ENCODE results near the gene TSEN2. TPM values are rescaled to one million over a fixed set of nuclear protein-coding genes. Genes with fewer than 3 reads are reported as not detected.
"Not testable (repeated sequence)": the region's sequence is repeated elsewhere in the genome, so short reads cannot be mapped to it uniquely, and the experiment has no call there.

The TSEN2 gene
- total RNA-seq, 1 experiment from 2014 or later, result 7.6 TPM

DNA sequence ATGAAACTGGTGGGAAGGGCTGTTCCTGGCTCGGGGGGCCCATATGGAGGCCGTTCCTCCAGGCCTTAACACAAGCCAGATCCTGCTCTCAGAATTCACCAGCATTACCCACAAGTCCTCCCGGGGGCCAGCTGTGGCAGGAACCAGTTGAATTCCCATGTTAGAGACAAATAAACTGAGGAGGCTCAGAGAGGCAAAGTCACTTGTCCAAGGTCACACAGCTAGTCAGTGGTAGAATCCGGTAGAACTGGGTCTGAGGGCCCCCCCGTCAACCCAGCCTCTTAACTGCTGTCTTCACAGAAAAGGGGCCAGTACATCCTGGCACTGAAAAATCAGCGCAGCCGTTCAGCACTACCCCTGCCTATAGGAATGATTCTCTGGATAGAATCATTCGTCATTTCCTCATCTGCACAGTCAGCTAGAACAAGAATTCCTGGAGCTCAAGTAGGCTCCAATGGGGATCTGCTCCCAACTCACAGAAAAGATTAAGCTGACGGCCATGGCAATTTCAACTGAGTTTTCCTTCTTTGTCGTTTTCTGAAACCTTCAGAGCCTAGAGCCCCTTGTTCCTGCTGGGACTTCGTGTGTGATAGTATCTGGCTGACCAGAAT is 12.2 kb upstream of the TSEN2 start:
- H3K27me3 ChIP-seq (replicated peaks), result no peaks in the 10 kb centered on the region
- H3K9me3 ChIP-seq (replicated peaks), result no peaks in the 10 kb centered on the region
- no peak for DNase-seq (ENCODE audit: low read depth in 1 of 2, low spot score in 2 of 2)
- H3K36me3 ChIP-seq, result no peaks in the 10 kb centered on the region
- H3K27ac ChIP-seq, result no peak overlapping the region
- H3K4me3 ChIP-seq, result no peak overlapping the region
- no peaks in the 10 kb centered on the region for H3K4me1 ChIP-seq (replicated peaks)

DNA sequence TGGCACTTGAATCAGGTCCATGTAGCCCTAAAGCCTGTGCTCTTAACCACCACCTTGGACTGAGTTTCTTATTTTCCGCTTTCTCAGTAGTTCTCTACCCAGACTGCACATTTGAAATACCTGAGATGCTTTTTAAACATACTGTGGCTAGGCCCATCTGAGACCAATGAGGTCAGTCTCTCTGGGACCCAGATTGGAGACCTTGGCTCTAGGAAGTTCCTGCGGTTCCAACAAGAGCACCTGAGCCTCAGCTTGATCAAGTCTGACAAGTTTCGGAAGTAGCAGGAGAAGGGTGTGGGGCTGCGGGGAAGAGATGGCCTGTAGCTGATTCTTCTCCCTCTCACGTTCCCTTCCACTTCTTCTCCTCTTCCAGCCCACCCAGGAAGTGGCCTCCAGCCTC is 11.5 kb upstream of the TSEN2 start:
- DNase-seq (ENCODE audit: low read depth in 1 of 2, low spot score in 2 of 2), result no peak
- Histone ChIP-seq H3K36me3 (no peaks in the 10 kb centered on the region), H3K4me3 (no peak overlapping the region), H3K27me3 (replicated peaks) (no peaks in the 10 kb centered on the region), H3K4me1 (replicated peaks) (no peaks in the 10 kb centered on the region), H3K27ac (no peak overlapping the region), H3K9me3 (replicated peaks) (no peaks in the 10 kb centered on the region)

DNA sequence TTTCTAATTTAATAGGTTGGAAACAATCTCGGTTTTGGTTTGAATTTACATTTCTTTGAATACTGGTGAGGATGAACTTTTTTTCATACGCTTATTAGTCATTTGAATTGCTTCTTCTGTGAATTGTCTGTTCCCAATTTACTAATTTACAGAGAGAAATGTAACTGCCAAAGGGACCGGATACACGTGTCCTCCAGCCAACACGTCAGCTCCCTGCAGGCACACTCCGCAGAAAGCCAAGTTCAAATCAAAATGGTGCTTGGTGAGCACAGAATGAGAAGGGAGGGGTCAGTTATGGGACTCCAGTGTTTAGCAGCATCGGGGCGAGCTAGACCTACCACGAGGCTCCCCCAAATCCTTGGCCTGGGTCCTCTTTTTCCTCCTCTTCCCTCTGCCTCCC is 10.8 kb upstream of the TSEN2 start:
- H3K27ac ChIP-seq, result no peak overlapping the region

DNA sequence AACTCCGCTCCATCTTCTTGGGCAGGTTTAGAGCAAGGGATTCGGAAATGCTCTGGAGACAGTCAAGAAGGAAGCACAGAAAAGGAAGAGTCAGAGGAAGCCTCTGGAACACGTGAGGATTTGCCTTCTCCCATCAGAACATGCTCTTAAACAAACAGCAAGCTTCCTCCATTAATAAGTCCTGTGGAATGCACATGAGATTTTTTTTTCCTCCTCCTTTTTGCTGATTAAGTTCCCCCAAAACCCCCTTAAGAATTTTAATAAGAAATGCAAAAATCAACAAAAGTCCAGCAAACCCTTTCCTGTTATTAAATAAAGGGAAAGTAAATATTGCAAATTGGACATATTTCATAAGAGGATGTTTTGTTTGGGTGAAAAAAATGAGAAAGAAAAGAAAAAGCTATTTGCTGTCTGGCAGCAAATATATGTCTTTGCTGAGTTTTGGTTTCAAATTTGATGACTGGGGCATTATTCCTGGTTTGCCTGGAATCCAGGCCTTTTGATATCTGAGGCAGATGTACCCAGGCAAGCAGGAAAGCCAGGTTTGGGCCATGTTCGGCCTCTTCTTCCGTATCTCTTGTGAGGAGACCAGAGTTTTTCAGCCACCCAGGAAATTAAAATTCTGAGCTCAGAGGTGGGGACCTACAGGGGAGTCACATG is 7.9 kb upstream of the TSEN2 start:
- Histone ChIP-seq H3K36me3 (no peaks in the 10 kb centered on the region), H3K27ac (no peak overlapping the region), H3K4me3 (no peak overlapping the region), H3K9me3 (replicated peaks) (no peaks in the 10 kb centered on the region), H3K27me3 (replicated peaks) (no peaks in the 10 kb centered on the region), H3K4me1 (replicated peaks) (no peaks in the 10 kb centered on the region)
- no peak for DNase-seq (ENCODE audit: low read depth in 1 of 2, low spot score in 2 of 2)

More for the DNA sequence above, 10.8 kb upstream of the TSEN2 start:
- Histone ChIP-seq H3K9me3 (replicated peaks) (no peaks in the 10 kb centered on the region), H3K4me1 (replicated peaks) (no peaks in the 10 kb centered on the region), H3K36me3 (no peaks in the 10 kb centered on the region), H3K4me3 (no peak overlapping the region), H3K27me3 (replicated peaks) (no peaks in the 10 kb centered on the region)
- no peak for DNase-seq (ENCODE audit: low read depth in 1 of 2, low spot score in 2 of 2)

DNA sequence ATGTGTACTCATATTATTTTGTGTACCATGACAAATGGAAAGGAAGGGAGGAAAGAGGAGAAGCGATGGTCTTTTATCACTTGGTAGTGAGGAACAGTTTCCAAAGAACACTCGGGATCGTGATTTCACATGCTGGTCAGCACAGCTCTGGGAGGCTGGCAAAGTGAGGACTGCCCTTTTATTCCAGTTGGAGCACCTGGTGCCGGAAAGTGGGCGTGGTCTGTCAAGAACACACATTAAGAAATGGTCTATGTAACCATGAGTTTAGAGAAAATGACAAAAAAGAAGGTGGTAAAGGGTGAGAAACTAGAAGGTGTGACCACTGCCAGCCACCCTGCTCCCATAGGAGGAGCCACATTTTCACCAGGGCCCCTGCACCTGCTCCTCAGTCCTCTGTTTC is 7.0 kb upstream of the TSEN2 start:
- no peak overlapping the region for H3K4me3 ChIP-seq
- H3K9me3 ChIP-seq (replicated peaks), result no peaks in the 10 kb centered on the region
- H3K27ac ChIP-seq, result no peak overlapping the region
- H3K36me3 ChIP-seq, result no peaks in the 10 kb centered on the region
- no peak for DNase-seq (ENCODE audit: low read depth in 1 of 2, low spot score in 2 of 2)
- H3K27me3 ChIP-seq (replicated peaks), result no peaks in the 10 kb centered on the region
- no peaks in the 10 kb centered on the region for H3K4me1 ChIP-seq (replicated peaks)

DNA sequence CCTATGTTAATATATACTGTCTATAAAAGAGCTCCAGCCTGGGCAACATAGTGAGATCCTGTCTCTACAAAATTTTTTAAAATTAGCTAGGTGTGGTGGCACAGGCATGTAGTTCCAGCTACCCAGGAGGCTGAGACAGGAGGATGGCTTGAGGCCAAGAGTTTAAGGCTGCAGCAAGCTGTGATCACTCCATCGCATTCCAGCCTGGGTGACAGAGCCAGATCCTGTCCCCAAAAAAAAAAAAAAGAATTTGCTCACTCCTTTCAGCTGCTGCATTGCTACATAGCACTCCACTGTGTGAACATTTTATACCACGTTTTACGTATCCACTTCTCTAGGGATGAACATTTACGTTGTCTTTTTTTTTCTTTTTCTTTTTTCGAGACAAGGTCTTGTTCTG is 6.0 kb upstream of the TSEN2 start:
- Histone ChIP-seq H3K4me3 (no peak overlapping the region), H3K36me3 (no peaks in the 10 kb centered on the region)
- DNase-seq (ENCODE audit: low read depth in 1 of 2, low spot score in 2 of 2), result no peak

DNA sequence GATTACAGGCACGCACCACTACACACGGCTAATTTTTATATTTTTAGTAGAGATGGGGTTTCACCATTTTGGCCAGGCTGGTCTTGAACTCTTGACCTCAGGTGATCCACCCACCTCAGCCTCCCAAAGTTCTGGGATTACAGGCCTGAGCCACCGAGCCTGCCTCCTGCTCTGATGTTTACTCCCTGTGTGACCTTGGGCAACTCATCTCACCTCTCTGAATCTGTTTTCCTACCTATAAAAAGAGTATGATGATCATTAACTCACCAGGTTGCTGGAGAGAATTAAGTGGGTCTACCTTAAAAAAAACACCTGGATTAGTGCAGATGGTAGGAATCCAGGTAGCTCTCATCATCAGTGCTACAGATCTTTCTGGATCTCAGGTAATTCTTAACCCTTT is 5.1 kb upstream of the TSEN2 start:
- H3K36me3 ChIP-seq; H3K9me3 ChIP-seq (replicated peaks); H3K27me3 ChIP-seq (replicated peaks); H3K4me1 ChIP-seq (replicated peaks); DNase-seq (ENCODE audit: low read depth in 1 of 2, low spot score in 2 of 2); H3K4me3 ChIP-seq; H3K27ac ChIP-seq: not testable (repeated sequence)

More for the DNA sequence above, 6.0 kb upstream of the TSEN2 start:
- Histone ChIP-seq H3K4me1 (replicated peaks) (no peaks in the 10 kb centered on the region), H3K27me3 (replicated peaks) (no peaks in the 10 kb centered on the region), H3K9me3 (replicated peaks) (no peaks in the 10 kb centered on the region), H3K27ac (no peak overlapping the region)

DNA sequence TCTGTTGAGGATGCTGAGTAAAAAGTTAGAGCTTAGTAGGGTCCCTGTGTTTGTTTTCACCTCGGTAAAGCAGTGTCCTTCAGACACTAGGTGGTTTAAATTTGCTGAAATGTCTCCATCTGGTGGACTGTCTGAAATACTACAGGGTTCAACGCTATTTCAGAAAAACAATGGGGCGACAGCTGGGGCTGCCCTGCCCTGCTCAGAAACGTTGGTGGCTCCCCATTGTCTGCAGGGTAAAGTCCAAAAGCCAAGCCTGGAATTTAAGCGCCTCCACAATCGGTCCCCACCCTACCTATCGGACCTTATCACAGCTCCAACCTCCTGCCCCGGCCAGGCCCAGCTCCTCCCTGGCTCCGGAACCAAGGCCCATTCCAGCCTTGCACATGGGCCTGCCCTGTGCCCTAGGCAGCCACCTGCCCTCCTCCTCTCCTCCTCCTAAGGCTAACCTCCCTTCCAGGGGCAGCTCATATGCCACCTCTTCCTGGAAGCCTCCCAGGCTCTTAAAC is 4.3 kb upstream of the TSEN2 start:
- H3K36me3 ChIP-seq, result no peaks in the 10 kb centered on the region
- H3K27me3 ChIP-seq (replicated peaks), result no peaks in the 10 kb centered on the region
- peaks cover 5% of the 10 kb centered on the region for H3K4me1 ChIP-seq (replicated peaks)
- no peak overlapping the region for H3K27ac ChIP-seq
- no peak overlapping the region for H3K4me3 ChIP-seq
- peak in 1 of 2 experiments; percentile 28 for DNase-seq (ENCODE audit: low read depth in 1 of 2, low spot score in 2 of 2)
- no peaks in the 10 kb centered on the region for H3K9me3 ChIP-seq (replicated peaks)

DNA sequence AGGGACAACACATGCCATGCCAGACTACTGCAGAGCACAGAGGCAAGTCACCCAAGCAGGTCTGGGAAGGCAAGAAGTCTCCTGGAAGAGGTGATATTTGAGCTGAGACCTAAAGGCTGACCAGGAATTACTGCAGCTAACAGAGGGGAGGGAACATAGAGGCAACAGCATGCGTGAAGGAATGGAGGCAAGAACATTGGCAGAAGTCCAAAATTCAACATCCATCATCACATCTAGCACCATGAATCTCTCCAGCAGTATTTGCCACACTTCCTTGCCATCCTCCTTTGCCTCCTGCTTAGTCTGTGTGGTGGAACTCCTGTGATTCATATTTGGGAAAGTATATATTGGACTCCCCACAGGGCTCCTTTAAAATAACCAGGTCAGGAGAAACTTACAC is 870 bp upstream of the TSEN2 start:
- DNase-seq (ENCODE audit: low read depth in 1 of 2, low spot score in 2 of 2), result no peak
- Histone ChIP-seq H3K9me3 (replicated peaks) (no peaks in the 10 kb centered on the region), H3K27me3 (replicated peaks) (no peaks in the 10 kb centered on the region), H3K4me3 (no peak overlapping the region), H3K36me3 (no peaks in the 10 kb centered on the region), H3K27ac (no peak overlapping the region), H3K4me1 (replicated peaks) (peaks cover 8% of the 10 kb centered on the region)

DNA sequence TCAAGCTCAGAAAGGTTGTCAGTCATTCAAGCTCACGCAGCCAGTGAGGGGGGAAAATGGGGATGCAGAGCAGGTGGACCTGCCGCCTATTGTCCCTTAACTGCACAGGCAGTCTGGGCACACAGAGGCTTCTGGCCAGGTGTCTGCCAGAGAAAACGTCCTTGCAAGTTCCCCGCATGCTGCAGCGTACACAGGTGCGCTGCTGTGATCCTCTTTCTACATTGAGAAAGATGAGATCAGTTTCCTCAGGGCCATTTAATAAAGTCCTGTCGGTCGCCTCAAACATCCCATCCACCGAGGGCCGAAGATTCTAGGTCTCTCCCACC is 445 bp upstream of the TSEN2 start:
- Histone ChIP-seq H3K27ac (no peak overlapping the region), H3K9me3 (replicated peaks) (no peaks in the 10 kb centered on the region), H3K27me3 (replicated peaks) (no peaks in the 10 kb centered on the region), H3K4me3 (peak overlapping the region; percentile 57), H3K36me3 (no peaks in the 10 kb centered on the region), H3K4me1 (replicated peaks) (peaks cover 8% of the 10 kb centered on the region)
- no peak for DNase-seq (ENCODE audit: low read depth in 1 of 2, low spot score in 2 of 2)

DNA sequence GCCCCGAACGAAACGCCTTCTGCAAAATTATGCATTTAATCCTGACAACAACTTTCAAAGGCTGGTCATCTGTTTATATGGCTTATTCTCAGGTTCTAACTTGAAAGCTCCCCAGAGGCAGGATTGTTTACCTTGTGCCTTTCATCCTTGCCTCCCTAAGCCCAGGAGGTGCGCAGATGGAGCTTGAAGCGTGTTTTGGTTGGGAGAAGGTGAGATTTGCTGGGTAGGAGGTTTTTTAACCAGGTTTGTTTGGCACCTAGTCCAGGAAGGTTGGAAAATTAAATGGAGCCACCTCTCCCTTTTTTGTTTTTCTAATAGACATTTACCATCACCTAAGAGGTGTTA is 675 bp downstream of the TSEN2 start:
- Histone ChIP-seq H3K27me3 (replicated peaks) (no peaks in the 10 kb centered on the region), H3K36me3 (no peaks in the 10 kb centered on the region), H3K4me1 (replicated peaks) (peaks cover 8% of the 10 kb centered on the region), H3K27ac (no peak overlapping the region), H3K4me3 (peak overlapping the region; percentile 57), H3K9me3 (replicated peaks) (no peaks in the 10 kb centered on the region)
- no peak for DNase-seq (ENCODE audit: low read depth in 1 of 2, low spot score in 2 of 2)

DNA sequence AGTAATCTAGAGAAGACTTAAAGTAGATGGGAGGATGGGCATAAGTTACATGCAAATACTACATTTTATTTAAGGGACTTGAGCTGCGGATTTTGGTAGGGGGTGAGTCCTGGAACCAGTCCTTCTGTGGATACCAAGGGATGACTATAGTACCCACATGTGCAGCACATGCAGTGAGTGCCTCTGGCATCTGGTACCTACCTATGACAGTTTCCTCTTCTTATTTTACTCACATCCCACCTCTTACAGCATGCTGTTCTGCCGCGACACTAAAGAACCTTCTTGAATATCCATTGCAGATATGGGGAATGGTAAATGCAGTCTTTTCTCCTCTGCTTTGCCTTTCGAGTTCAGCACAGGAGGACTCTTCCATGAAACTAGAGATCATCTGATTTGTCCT is 1.7 kb downstream of the TSEN2 start:
- no peaks in the 10 kb centered on the region for H3K36me3 ChIP-seq
- H3K4me3 ChIP-seq, result no peak overlapping the region
- no peak overlapping the region for H3K27ac ChIP-seq

DNA sequence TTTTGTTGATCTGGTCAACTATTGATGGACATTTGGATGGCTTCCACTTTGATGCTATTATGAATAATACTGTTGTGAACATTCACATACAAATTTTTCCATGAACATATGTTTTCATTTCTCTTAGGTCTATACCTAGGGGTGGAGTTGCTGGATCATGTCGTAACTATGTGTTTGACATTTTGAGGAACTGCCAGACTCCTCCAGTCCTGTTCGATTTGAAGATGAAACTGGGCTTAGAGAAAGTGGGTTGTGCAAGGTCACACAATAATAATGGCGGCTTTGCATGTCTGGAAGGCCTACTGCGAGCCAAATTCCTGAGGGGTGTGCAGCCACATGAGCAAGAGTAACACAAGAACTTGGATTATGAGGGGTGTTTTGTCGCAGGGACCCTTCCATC is 2.6 kb downstream of the TSEN2 start:
- H3K4me3 ChIP-seq, result no peak overlapping the region
- H3K4me1 ChIP-seq (replicated peaks), result peaks cover 8% of the 10 kb centered on the region
- H3K27me3 ChIP-seq (replicated peaks), result no peaks in the 10 kb centered on the region
- no peaks in the 10 kb centered on the region for H3K9me3 ChIP-seq (replicated peaks)
- no peak for DNase-seq (ENCODE audit: low read depth in 1 of 2, low spot score in 2 of 2)
- no peaks in the 10 kb centered on the region for H3K36me3 ChIP-seq
- no peak overlapping the region for H3K27ac ChIP-seq

More for the DNA sequence above, 1.7 kb downstream of the TSEN2 start:
- peaks cover 8% of the 10 kb centered on the region for H3K4me1 ChIP-seq (replicated peaks)
- H3K27me3 ChIP-seq (replicated peaks), result no peaks in the 10 kb centered on the region
- H3K9me3 ChIP-seq (replicated peaks), result no peaks in the 10 kb centered on the region
- no peak for DNase-seq (ENCODE audit: low read depth in 1 of 2, low spot score in 2 of 2)

DNA sequence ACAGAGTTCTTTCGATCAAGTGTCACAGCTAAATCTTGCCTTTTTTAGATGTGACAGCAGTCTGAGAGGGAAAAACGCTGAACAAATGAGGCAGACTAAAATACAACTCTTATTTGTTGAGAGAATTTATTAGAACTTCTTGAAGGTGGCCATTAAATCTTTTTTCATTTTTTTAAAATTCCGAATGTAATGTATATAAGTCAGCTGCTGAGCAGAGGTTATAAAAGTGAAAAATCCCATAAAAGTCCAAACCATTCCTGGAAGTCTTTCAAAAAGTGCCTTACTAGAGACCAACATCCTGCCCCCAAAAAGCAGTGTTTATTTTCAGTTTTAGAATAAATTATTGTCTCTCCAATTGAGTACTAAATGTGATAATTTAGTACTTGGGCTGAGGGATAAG is 3.1 kb downstream of the TSEN2 start:
- no peaks in the 10 kb centered on the region for H3K36me3 ChIP-seq
- DNase-seq (ENCODE audit: low read depth in 1 of 2, low spot score in 2 of 2), result no peak
- no peak overlapping the region for H3K27ac ChIP-seq
- no peaks in the 10 kb centered on the region for H3K9me3 ChIP-seq (replicated peaks)
- no peaks in the 10 kb centered on the region for H3K27me3 ChIP-seq (replicated peaks)
- H3K4me1 ChIP-seq (replicated peaks), result peaks cover 8% of the 10 kb centered on the region
- H3K4me3 ChIP-seq, result no peak overlapping the region

DNA sequence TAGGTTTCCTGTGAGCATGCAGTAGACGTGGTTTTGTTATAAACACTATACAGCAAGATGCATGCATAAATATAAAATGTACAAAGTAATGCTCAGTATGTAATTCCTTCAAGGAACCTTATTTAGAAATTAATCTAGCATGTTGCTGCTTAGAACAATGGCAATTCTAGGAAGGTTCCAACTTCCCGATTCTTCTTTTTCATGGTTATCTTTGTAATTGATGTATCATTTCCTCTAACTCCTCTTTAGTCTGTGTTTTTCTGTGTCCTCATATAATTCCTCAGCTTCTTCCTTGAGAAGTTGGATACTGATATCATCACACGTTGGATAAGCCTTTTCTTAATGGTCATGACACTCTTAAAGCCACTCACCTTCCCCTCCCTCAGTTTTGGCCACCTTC is 3.5 kb downstream of the TSEN2 start:
- Histone ChIP-seq H3K27me3 (replicated peaks) (no peaks in the 10 kb centered on the region), H3K36me3 (no peaks in the 10 kb centered on the region), H3K4me3 (no peak overlapping the region), H3K4me1 (replicated peaks) (peaks cover 8% of the 10 kb centered on the region), H3K9me3 (replicated peaks) (no peaks in the 10 kb centered on the region), H3K27ac (no peak overlapping the region)
- no peak for DNase-seq (ENCODE audit: low read depth in 1 of 2, low spot score in 2 of 2)

Data from SJSA1 (cell line).